Stimulated activated CD8-positive, alpha-beta memory T cell treated with anti-CD3 and anti-CD28 coated beads, Interleukin-4, amount 100 ng/mL, for 4 hours (primary cell): ENCODE results near the gene STAB1.

Experiments
- DNase-seq, 2 donors: peaks; one replicate each; pipeline ENCODE4 v3.0.0-alpha.2; 2020; ENCODE audit warnings: low read depth in 2 of 2, low spot score in 1 of 2

The STAB1 gene

GRCh38 chr3:52561028-52561747 lies 66.0 kb downstream of the STAB1 start:
- no peak for DNase-seq

- DNase-seq, result no peak
These were observed 68.8 kb downstream of the STAB1 start for GRCh38 chr3:52563984-52564383.

GRCh38 chr3:52568069-52568468 lies 72.9 kb downstream of the STAB1 start:
- DNase-seq, result no peak

GRCh38 chr3:52570076-52570475 lies 74.9 kb downstream of the STAB1 start:
- no peak for DNase-seq

GRCh38 chr3:52572221-52572620 lies 77.1 kb downstream of the STAB1 start:
- no peak for DNase-seq
